HEK293T (cell line): Measurements from ENCODE around the gene OCA2.

Experiments used
- CTCF ChIA-PET: fragments of 350-600 bp; formaldehyde crosslinking; extraction: SDS; loops from one replicate; lab custom pipeline; 2021; ENCODE audit warnings: antibody characterized with exemption, inconsistent platforms; lab: Yijun Ruan, JAX
- POLR2A ChIA-PET: fragments of 350-600 bp; formaldehyde crosslinking; extraction: SDS; loops from one replicate; lab custom pipeline; 2020; ENCODE audit warnings: antibody characterized with exemption, inconsistent platforms; lab: Yijun Ruan, JAX
- DNase-seq: peaks from one replicate; pipeline ENCODE4 v3.0.0; 2012; ENCODE audit warnings: mixed read lengths; ENCODE audit errors: extremely low spot score
- ARNT ChIP-seq: fragments of 450-650 bp; IDR thresholded peaks from 2 replicates; pipeline ENCODE4 v1.6.1; 2017; ENCODE audit warnings: mild to moderate bottlenecking
- BHLHE40 ChIP-seq: fragments of 450-650 bp; IDR thresholded peaks from 2 replicates; pipeline ENCODE4 v1.6.1; 2016; ENCODE audit warnings: mild to moderate bottlenecking, moderate library complexity, borderline replicate concordance
- CTBP1 ChIP-seq: fragments of 450-650 bp; IDR thresholded peaks from 2 replicates; pipeline ENCODE4 v1.6.1; 2016; ENCODE audit warnings: borderline replicate concordance
- ELF4 ChIP-seq: fragments of 450-650 bp; IDR thresholded peaks from 2 replicates; pipeline ENCODE4 v1.6.1; 2017; ENCODE audit warnings: antibody characterized with exemption
- FOXA1 ChIP-seq: fragments of 450-650 bp; IDR thresholded peaks from 2 replicates; pipeline ENCODE4 v1.6.1; 2016; ENCODE audit warnings: mild to moderate bottlenecking
- FOXK2 ChIP-seq: fragments of 450-650 bp; IDR thresholded peaks from 2 replicates; pipeline ENCODE4 v1.6.1; 2016; ENCODE audit warnings: mild to moderate bottlenecking
- FOXM1 ChIP-seq: fragments of 450-650 bp; IDR thresholded peaks from 2 replicates; pipeline ENCODE4 v1.6.1; 2017; ENCODE audit warnings: mild to moderate bottlenecking, borderline replicate concordance
- HDGF ChIP-seq: fragments of 450-650 bp; IDR thresholded peaks from 2 replicates; pipeline ENCODE4 v1.6.1; 2017; ENCODE audit warnings: antibody characterized with exemption, borderline replicate concordance
- L3MBTL2 ChIP-seq: fragments of 450-650 bp; conservative IDR thresholded peaks from 2 replicates; pipeline ENCODE4 v1.6.1; 2016; ENCODE audit warnings: mild to moderate bottlenecking
- LEF1 ChIP-seq: fragments of 450-650 bp; IDR thresholded peaks from 2 replicates; pipeline ENCODE4 v1.6.1; 2017; ENCODE audit warnings: mild to moderate bottlenecking, borderline replicate concordance
- NFRKB ChIP-seq: fragments of 450-650 bp; IDR thresholded peaks from 2 replicates; pipeline ENCODE4 v1.6.1; 2016; ENCODE audit warnings: mild to moderate bottlenecking, moderate library complexity
- SP1 ChIP-seq: fragments of 450-650 bp; IDR thresholded peaks from 2 replicates; pipeline ENCODE4 v1.6.1; 2017
- SUZ12 ChIP-seq: fragments of 450-650 bp; IDR thresholded peaks from 2 replicates; pipeline ENCODE4 v1.6.1; 2016; ENCODE audit warnings: mild to moderate bottlenecking
- TARDBP ChIP-seq: fragments of 450-650 bp; IDR thresholded peaks from 2 replicates; pipeline ENCODE4 v1.6.1; 2016
- ZNF384 ChIP-seq: fragments of 450-650 bp; IDR thresholded peaks from 2 replicates; pipeline ENCODE4 v1.6.1; 2016
- TF ChIP-seq, protein P1 (sequence below): fragments of 450-650 bp; IDR thresholded peaks from 2 replicates; pipeline ENCODE4 v1.6.1; 2016

Gene OCA2

DNA sequence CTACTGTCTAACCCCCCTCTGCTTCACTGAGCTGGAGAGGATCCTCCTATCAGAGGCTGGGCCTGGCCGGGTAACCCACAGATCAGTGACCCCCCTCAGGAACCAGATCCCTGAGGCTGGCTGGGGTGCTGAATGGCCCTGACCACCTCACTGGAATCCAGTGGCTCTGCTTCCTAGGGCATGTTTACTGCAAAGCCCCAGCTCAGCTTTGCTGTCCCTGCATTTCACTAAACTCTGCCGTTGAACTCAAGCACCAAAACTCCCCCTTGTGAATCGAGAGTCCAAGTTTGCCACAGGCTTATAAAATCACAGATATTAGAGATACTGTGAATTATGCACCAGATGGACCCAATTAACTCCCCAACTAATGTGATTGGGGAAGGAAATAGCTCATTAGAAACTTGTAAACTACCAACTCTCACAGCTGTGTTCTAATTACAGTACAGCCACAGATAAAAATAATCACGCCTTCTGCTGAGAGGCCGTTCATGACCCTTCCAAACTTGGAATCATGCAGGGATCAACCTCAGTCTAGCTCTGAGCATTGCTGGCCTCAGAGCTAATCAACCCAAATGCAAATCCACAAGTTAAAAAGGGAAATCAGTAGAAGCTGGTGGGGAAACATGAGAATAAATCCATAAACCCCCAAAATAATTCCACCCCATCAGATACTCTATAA, 47.0 kb downstream of the OCA2 start:
- CTCF ChIA-PET = no interaction called here
- POLR2A ChIA-PET = no interaction called here
- no peak for DNase-seq
- TF ChIP-seq LEF1 = no peak
- no peak for TF ChIP-seq FOXM1
- TF ChIP-seq SP1 = no peak
- no peak for TF ChIP-seq CTBP1
- TF ChIP-seq SUZ12 = no peak
- no peak for TF ChIP-seq ZNF384
- no peak for TF ChIP-seq HDGF
- TF ChIP-seq ELF4 = no peak

DNA sequence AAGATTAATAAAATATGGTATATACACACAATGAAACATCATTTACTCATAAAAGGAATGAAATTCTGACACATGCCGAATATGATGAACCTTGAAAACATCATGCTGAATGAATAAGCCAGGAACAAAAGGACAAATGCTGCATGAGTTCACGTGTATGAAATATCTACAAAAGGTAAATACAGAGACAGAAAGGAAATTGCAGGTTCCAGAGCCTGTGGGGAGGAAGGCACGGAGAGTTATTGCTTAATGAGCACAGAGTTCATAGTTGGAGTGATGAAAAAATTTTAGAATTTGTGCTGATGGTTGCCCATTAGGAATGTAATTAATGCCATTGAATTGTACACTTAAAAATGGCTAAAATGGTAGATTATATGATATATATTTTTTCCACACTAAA, 49.5 kb downstream of the OCA2 start:
- TF ChIP-seq TARDBP (no peak), ELF4 (no peak), HDGF (no peak), FOXM1 (no peak), CTBP1 (no peak), SP1 (no peak), L3MBTL2 (no peak), SUZ12 (no peak), ARNT (no peak), NFRKB (no peak), BHLHE40 (no peak), ZNF384 (no peak), FOXA1 (no peak), FOXK2 (no peak), LEF1 (no peak)
- TF ChIP-seq, protein P1, sequence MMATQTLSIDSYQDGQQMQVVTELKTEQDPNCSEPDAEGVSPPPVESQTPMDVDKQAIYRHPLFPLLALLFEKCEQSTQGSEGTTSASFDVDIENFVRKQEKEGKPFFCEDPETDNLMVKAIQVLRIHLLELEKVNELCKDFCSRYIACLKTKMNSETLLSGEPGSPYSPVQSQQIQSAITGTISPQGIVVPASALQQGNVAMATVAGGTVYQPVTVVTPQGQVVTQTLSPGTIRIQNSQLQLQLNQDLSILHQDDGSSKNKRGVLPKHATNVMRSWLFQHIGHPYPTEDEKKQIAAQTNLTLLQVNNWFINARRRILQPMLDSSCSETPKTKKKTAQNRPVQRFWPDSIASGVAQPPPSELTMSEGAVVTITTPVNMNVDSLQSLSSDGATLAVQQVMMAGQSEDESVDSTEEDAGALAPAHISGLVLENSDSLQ = no peak
- no peak for DNase-seq
- ChIA-PET POLR2A (no interaction called here), CTCF (no interaction called here)

DNA sequence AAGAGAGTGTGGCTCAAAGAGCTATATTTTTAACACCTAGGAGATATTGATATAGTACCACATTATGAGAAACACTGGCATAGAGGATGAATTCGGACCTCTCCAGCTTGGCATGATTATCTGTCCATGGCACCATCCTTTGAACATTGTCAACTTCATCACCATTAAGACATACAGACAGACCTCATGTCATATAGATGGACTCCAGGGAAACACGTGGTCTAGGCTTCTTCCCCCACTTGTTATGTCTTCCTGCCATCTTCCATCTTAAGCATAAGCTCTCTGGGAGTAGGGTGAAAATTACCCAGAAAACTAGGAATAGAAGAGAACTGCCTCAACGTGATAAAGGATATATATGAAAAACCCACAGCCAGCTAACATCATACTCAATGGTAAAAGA, 51.8 kb downstream of the OCA2 start:
- no peak for TF ChIP-seq NFRKB
- no peak for TF ChIP-seq FOXA1
- TF ChIP-seq ARNT = no peak
- no peak for TF ChIP-seq ZNF384
- no peak for TF ChIP-seq TARDBP
- no peak for TF ChIP-seq SUZ12
- TF ChIP-seq L3MBTL2 = no peak
- no peak for TF ChIP-seq FOXK2
- no peak for TF ChIP-seq LEF1
- no peak for TF ChIP-seq CTBP1
- no peak for TF ChIP-seq ELF4
- TF ChIP-seq HDGF = no peak
- TF ChIP-seq BHLHE40 = no peak
- ChIA-PET CTCF (no interaction called here), POLR2A (no interaction called here)
- no peak for DNase-seq

DNA sequence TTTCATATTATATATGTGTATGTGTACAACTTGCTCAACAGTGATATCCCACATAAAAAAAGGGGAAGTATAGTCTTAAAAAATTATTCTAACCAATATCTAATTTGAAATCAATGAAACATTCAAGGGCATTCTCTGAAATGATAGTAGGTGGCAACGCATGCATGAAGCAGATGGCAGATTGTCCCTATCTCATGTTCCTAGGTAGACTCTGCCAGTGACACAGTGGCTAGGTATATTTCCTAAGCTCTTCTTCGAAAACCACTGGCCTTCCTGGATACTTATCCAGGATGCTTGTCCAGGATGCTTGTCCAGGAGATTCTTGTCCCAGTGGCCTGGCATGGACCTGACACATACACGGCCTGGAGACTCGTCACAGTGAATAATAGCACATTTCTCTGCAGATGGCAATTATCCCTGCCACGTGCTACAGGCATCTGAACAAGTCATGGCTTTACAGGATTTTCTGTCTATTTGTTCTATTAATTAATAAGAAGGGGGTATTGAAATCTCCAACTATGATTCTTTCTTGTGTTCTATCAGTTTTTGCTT, 54.9 kb downstream of the OCA2 start:
- ChIA-PET CTCF (no interaction called here), POLR2A (no interaction called here)
- TF ChIP-seq FOXM1 = no peak
- TF ChIP-seq CTBP1 = no peak
- no peak for TF ChIP-seq L3MBTL2
- no peak for TF ChIP-seq ELF4
- DNase-seq = no peak

DNA sequence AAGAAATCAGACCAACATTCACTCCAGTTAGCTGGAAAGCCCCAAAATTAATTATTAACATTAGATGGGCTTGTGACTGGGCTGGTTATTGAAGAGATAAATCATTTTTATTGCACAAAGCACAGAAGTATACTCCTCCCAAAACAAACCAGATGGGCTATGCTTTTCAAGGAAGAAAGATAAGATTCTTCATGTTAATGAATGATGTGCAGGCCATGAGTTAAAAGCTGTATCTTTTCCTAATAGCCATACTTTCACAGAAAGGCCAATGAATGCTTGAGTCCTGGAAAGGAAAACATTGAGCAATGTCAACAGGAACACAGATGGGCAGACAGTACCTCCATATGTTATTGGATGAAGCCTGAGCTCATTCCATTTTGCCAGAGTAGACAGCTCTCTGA, 55.4 kb downstream of the OCA2 start:
- POLR2A ChIA-PET = no interaction called here
- no peak for TF ChIP-seq L3MBTL2
- no peak for TF ChIP-seq FOXA1
- no peak for TF ChIP-seq SUZ12
- TF ChIP-seq ARNT = no peak
- TF ChIP-seq, protein P1 = no peak
- TF ChIP-seq TARDBP = no peak
- no peak for TF ChIP-seq FOXM1
- no peak for TF ChIP-seq HDGF
- TF ChIP-seq NFRKB = no peak
- TF ChIP-seq SP1 = no peak
- TF ChIP-seq ELF4 = no peak
- TF ChIP-seq ZNF384 = no peak
- no peak for TF ChIP-seq FOXK2
- TF ChIP-seq LEF1 = no peak
- TF ChIP-seq CTBP1 = no peak
- CTCF ChIA-PET = no interaction called here
- no peak for DNase-seq

DNA sequence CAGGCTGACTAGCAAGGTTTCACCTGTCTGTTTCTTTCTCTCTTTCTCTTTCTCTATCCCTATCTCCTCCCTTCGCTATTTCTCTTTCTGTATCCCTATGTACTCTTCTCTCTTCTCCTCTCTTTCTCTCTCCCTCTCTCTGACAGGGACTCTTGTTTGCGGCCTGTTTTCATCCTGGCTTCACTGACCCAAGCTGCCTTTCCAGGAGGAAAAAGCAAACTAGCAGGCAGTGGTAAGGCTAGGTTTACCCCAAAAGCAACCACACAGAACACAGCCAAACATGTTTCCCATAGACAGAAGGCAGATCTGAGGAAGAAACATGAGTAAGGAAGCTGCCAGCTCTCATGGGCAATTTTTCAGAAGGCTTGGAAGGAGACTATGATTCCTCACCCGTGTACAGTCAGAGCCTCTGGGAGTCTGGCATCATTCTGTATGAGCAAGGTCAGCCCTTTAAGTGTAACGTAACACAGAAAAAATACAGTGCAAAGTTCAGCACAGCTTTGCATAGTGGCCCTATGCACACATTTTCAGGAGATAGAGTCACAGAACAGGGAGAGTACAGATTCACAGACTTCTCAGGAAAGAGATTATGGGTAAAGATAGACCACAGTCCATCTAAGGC, 61.0 kb downstream of the OCA2 start:
- CTCF ChIA-PET = no interaction called here

More for the DNA sequence above, 61.0 kb downstream of the OCA2 start:
- POLR2A ChIA-PET = no interaction called here
- TF ChIP-seq HDGF (no peak), LEF1 (no peak), BHLHE40 (no peak), TARDBP (no peak), FOXA1 (no peak), SUZ12 (no peak), CTBP1 (no peak), ELF4 (no peak), ZNF384 (no peak), NFRKB (no peak), SP1 (no peak), FOXM1 (no peak), L3MBTL2 (no peak), FOXK2 (no peak), ARNT (no peak)
- TF ChIP-seq, protein P1 = no peak
- DNase-seq = no peak
